WTC11 (cell line): ENCODE results near the gene DGKG. TPM values are rescaled to one million over a fixed set of nuclear protein-coding genes. Genes with fewer than 3 reads are reported as not detected.

Experiments
- ATAC-seq: fragments of 200-7000 bp; cut with Tn5 transposase; 2 replicates; pipeline ENCODE4 v1.10.0; 2021; ENCODE audit warnings: mild to moderate bottlenecking, moderate library complexity
- CTCF ChIA-PET: fragments of 300-600 bp; sonication (Branson Sonifier 250); formaldehyde crosslinking; loops from one replicate; lab custom pipeline; 2021; ENCODE audit warnings: antibody characterized with exemption; lab: Charles Lee
- POLR2A ChIA-PET: fragments of 350-600 bp; sonication (Branson Sonifier 250); formaldehyde crosslinking; loops from one replicate; lab custom pipeline; 2021; ENCODE audit warnings: antibody characterized with exemption; lab: Charles Lee
- DNase-seq: peaks from one replicate; pipeline ENCODE4 v3.0.0; 2021; ENCODE audit warnings: low spot score
- H3K27ac Mint-ChIP-seq: 2 replicates; pipeline ENCODE4 v1.8.0; 2021; ENCODE audit warnings: mixed read lengths
- H3K27me3 Mint-ChIP-seq: 2 replicates; pipeline ENCODE4 v1.8.0; 2021; ENCODE audit warnings: low read depth, mild to moderate bottlenecking, moderate library complexity, mixed read lengths
- H3K36me3 Mint-ChIP-seq: 2 replicates; pipeline ENCODE4 v1.8.0; 2021; ENCODE audit warnings: mixed read lengths
- H3K4me1 Mint-ChIP-seq: 2 replicates; pipeline ENCODE4 v1.8.0; 2022; ENCODE audit warnings: mixed read lengths
- H3K4me3 Mint-ChIP-seq: 2 replicates; pipeline ENCODE4 v1.8.0; 2021; ENCODE audit warnings: mild to moderate bottlenecking, moderate library complexity, mixed read lengths
- H3K9me3 Mint-ChIP-seq: 2 replicates; pipeline ENCODE4 v1.8.0; 2021; ENCODE audit warnings: mixed read lengths
- AFF4 ChIP-seq: sonication (generic); formaldehyde crosslinking; IDR thresholded peaks from 2 replicates; pipeline ENCODE4 v1.8.1; 2023; ENCODE audit warnings: mild to moderate bottlenecking, missing genetic modification reagents, borderline replicate concordance
- ATF1 ChIP-seq: sonication (generic); formaldehyde crosslinking; IDR thresholded peaks from 2 replicates; pipeline ENCODE4 v1.8.1; 2023; ENCODE audit warnings: mild to moderate bottlenecking, moderate library complexity, missing genetic modification reagents
- CREM ChIP-seq: sonication (generic); formaldehyde crosslinking; IDR thresholded peaks from 2 replicates; pipeline ENCODE4 v1.8.1; 2022; ENCODE audit warnings: mild to moderate bottlenecking, missing genetic modification reagents, moderate library complexity
- ETV6 ChIP-seq: sonication (generic); formaldehyde crosslinking; IDR thresholded peaks from 2 replicates; pipeline ENCODE4 v1.8.1; 2022; ENCODE audit warnings: mild to moderate bottlenecking, missing genetic modification reagents
- FOXJ3 ChIP-seq: sonication (generic); formaldehyde crosslinking; IDR thresholded peaks from 2 replicates; pipeline ENCODE4 v1.9.0; 2021; ENCODE audit warnings: missing genetic modification reagents, mild to moderate bottlenecking, borderline replicate concordance
- FOXP1 ChIP-seq: sonication (generic); formaldehyde crosslinking; IDR thresholded peaks from 2 replicates; pipeline ENCODE4 v1.8.0; 2022; ENCODE audit warnings: missing genetic modification reagents, mild to moderate bottlenecking, moderate library complexity, borderline replicate concordance
- FOXP4 ChIP-seq: sonication (generic); formaldehyde crosslinking; IDR thresholded peaks from 2 replicates; pipeline ENCODE4 v1.8.0; 2022; ENCODE audit warnings: mild to moderate bottlenecking, missing genetic modification reagents
- GTF2I ChIP-seq: fragments of 250-450 bp; sonication (Bioruptor Pico); conservative IDR thresholded peaks from 2 replicates; pipeline ENCODE4 v1.4.0; 2021; ENCODE audit warnings: mild to moderate bottlenecking
- KAT7 ChIP-seq: sonication (generic); formaldehyde crosslinking; IDR thresholded peaks from 2 replicates; pipeline ENCODE4 v1.8.1; 2023; ENCODE audit warnings: missing genetic modification reagents, mild to moderate bottlenecking, borderline replicate concordance
- MYBL2 ChIP-seq: sonication (generic); formaldehyde crosslinking; IDR thresholded peaks from 2 replicates; pipeline ENCODE4 v1.8.1; 2023; ENCODE audit warnings: mild to moderate bottlenecking, moderate library complexity, missing genetic modification reagents
- SMAD4 ChIP-seq: sonication (generic); formaldehyde crosslinking; IDR thresholded peaks from 2 replicates; pipeline ENCODE4 v1.8.0; 2022; ENCODE audit warnings: mild to moderate bottlenecking, missing genetic modification reagents
- TCF7 ChIP-seq: sonication (generic); formaldehyde crosslinking; IDR thresholded peaks from 2 replicates; pipeline ENCODE4 v1.8.0; 2022; ENCODE audit warnings: mild to moderate bottlenecking, low read depth, missing genetic modification reagents, moderate library complexity
- TEAD1 ChIP-seq: sonication (generic); formaldehyde crosslinking; IDR thresholded peaks from 2 replicates; pipeline ENCODE4 v1.8.0; 2022; ENCODE audit warnings: mild to moderate bottlenecking, missing genetic modification reagents
- ZNF138 ChIP-seq: sonication (generic); formaldehyde crosslinking; conservative IDR thresholded peaks from 2 replicates; pipeline ENCODE4 v1.8.1; 2022; ENCODE audit warnings: mild to moderate bottlenecking, moderate library complexity, missing genetic modification reagents
- ZNF263 ChIP-seq: sonication (generic); formaldehyde crosslinking; IDR thresholded peaks from 2 replicates; pipeline ENCODE4 v1.8.1; 2022; ENCODE audit warnings: low read depth, mild to moderate bottlenecking, moderate library complexity, missing genetic modification reagents
- total RNA-seq: library from RNA; stranded (reverse); gene quantifications from 3 replicates; pipeline ENCODE4 v1.2.3, GENCODE V29; 2021
- TF ChIP-seq, protein P1 (sequence below): sonication (generic); formaldehyde crosslinking; IDR thresholded peaks from 2 replicates; pipeline ENCODE4 v1.8.0; 2023; ENCODE audit warnings: missing genetic modification reagents, mild to moderate bottlenecking, borderline replicate concordance

DGKG gene
- total RNA-seq, 1 experiment from 2014 or later = 0.92 TPM

DNA sequence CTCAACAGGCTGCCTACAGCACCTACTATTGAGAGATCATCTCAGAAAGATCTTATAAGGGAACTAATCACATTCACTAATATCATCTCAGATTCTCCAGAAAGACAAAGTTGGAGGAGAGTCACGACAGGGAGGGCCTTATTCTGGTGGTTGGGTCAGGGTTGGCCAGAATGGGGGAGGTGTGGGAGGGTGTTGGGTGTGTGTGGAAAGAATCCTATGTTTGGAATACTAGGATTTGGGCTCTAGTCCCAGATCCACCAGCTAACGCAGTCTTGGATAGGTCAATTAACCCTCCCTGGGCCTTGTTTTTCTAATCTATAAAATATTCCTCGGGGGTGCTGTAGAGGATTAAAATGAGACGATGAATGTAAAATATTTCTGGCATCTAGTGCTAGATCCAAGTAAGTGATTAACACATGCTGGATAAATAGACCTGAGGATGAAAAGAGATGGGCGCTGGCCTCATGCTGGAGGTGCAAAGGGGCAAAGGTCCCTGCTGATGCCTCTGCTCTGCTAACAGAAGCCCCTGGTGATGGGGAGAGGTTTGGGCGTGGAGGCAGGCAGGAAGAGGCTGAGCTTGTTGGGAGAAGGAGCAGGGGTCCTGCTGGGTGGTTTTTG, 185.6 kb downstream of the DGKG start:
- H3K9me3 Mint-ChIP-seq = peaks cover 6% of the 10 kb centered on the region
- no peak for TF ChIP-seq SMAD4 (CRISPR knock-in tag)
- no peak for TF ChIP-seq FOXP1 (CRISPR knock-in tag)
- no peak for TF ChIP-seq GTF2I (CRISPR knock-in tag)
- TF ChIP-seq ATF1 (CRISPR knock-in tag) = no peak
- no peak for TF ChIP-seq ZNF263
- no peak for TF ChIP-seq TCF7 (CRISPR knock-in tag)
- TF ChIP-seq MYBL2 (CRISPR knock-in tag) = no peak
- no peak for TF ChIP-seq AFF4 (CRISPR knock-in tag)
- TF ChIP-seq CREM = no peak
- TF ChIP-seq ETV6 = no peak
- ChIA-PET CTCF (no interaction called here), POLR2A (no interaction called here)
- H3K4me3 Mint-ChIP-seq = no peak overlapping the region
- ATAC-seq = no peak
- DNase-seq = no peak
- H3K27ac Mint-ChIP-seq = no peak overlapping the region
- no peaks in the 10 kb centered on the region for H3K36me3 Mint-ChIP-seq
- H3K4me1 Mint-ChIP-seq = no peaks in the 10 kb centered on the region
- no peaks in the 10 kb centered on the region; the same call in 1 of the 2 replicates for H3K27me3 Mint-ChIP-seq

DNA sequence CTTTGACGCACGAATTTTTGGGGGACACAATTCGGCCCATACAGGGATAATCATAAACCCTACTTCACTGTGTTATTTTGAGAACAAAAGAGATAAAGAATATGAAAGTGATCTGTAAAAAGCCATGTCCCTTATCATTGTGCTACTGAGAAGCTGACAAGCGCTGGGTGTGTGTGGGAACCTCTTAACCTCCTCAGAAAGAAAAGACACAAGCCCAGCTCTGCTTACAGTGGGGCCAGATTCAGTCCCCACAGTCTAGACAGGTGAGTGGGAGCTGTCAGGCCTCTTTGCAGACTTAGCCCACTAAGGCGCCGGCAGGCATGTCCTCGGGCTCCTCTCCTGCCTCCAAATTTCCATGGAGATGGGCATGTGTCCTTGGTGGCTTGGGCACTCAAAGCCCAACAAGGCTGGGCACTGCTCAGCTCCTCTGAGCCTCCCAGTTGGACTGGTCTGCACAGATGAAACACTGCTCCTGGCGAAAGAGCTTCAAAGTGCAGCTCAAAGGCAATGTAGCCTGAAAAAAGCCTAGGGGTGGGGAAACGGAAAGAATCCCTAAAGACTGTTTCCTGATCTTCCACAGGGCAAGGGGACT, 188.7 kb downstream of the DGKG start:
- no peak overlapping the region for H3K4me3 Mint-ChIP-seq
- no peaks in the 10 kb centered on the region for H3K4me1 Mint-ChIP-seq
- H3K27ac Mint-ChIP-seq = no peak overlapping the region
- H3K36me3 Mint-ChIP-seq = no peaks in the 10 kb centered on the region
- ChIA-PET CTCF (interaction anchor here (1.1 to 1.2 kb wide), 2 partner anchors 69 to 230 kb away, joined by 3 to 7 read pairs; no protein-coding TSS in a partner anchor), POLR2A (no interaction called here)
- no peaks in the 10 kb centered on the region; the same call in 1 of the 2 replicates for H3K27me3 Mint-ChIP-seq
- no peak for TF ChIP-seq FOXP4 (CRISPR knock-in tag)
- no peak for TF ChIP-seq TEAD1 (CRISPR knock-in tag)
- TF ChIP-seq, protein P1, sequence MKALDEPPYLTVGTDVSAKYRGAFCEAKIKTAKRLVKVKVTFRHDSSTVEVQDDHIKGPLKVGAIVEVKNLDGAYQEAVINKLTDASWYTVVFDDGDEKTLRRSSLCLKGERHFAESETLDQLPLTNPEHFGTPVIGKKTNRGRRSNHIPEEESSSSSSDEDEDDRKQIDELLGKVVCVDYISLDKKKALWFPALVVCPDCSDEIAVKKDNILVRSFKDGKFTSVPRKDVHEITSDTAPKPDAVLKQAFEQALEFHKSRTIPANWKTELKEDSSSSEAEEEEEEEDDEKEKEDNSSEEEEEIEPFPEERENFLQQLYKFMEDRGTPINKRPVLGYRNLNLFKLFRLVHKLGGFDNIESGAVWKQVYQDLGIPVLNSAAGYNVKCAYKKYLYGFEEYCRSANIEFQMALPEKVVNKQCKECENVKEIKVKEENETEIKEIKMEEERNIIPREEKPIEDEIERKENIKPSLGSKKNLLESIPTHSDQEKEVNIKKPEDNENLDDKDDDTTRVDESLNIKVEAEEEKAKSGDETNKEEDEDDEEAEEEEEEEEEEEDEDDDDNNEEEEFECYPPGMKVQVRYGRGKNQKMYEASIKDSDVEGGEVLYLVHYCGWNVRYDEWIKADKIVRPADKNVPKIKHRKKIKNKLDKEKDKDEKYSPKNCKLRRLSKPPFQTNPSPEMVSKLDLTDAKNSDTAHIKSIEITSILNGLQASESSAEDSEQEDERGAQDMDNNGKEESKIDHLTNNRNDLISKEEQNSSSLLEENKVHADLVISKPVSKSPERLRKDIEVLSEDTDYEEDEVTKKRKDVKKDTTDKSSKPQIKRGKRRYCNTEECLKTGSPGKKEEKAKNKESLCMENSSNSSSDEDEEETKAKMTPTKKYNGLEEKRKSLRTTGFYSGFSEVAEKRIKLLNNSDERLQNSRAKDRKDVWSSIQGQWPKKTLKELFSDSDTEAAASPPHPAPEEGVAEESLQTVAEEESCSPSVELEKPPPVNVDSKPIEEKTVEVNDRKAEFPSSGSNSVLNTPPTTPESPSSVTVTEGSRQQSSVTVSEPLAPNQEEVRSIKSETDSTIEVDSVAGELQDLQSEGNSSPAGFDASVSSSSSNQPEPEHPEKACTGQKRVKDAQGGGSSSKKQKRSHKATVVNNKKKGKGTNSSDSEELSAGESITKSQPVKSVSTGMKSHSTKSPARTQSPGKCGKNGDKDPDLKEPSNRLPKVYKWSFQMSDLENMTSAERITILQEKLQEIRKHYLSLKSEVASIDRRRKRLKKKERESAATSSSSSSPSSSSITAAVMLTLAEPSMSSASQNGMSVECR (CRISPR knock-in tag) = no peak
- no peak for TF ChIP-seq MYBL2 (CRISPR knock-in tag)
- no peak for TF ChIP-seq ZNF138 (CRISPR knock-in tag)
- no peak for TF ChIP-seq FOXJ3
- TF ChIP-seq KAT7 (CRISPR knock-in tag) = no peak
- peaks cover 6% of the 10 kb centered on the region for H3K9me3 Mint-ChIP-seq
- no peak for ATAC-seq
- DNase-seq = no peak
